ENCODE results near the gene ALPL. TPM values are rescaled to one million over a fixed set of nuclear protein-coding genes. Genes with fewer than 3 reads are reported as not detected.

ALPL gene
- total and polyA plus RNA-seq, 2 donors, result 0.90 to 3.8 TPM

DNA sequence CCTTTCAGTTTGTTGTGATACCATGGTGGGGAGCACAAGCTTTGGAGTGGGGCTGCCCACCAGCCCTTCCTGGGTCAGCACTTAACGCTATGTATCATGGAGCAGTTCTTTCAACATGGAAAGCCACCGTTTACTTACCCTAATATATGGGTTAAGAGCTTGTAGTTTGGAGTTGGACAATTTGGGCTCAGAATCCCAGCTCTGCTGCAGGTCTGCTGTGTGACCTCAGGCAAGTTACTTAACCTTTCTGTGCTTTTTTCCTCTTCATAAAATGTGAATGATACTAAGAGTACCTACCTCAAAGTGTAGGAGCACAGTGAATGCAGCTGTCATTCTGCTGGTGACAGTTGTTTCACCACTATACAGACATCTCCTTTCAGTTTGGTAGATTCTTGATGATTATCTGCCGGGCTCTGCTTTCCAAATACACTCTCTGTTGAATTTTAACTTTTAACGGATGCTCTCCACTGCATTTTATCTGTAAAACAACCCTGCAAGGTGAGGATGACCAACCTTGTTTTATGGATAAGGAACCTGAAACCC, 23.8 kb downstream of the ALPL start:
- Histone ChIP-seq H3K36me3 (ENCODE audit: control insufficient read depth in 2 of 2, insufficient read depth in 2 of 2, low read length in 1 of 2) (no peaks in the 10 kb centered on the region), H3K4me3 (ENCODE audit: low read length in 2 of 2) (no peak overlapping the region), H3K27me3 (ENCODE audit: control insufficient read depth in 2 of 2, insufficient read depth in 1 of 2, low read length in 1 of 2) (peaks cover 3 to 24% of the 10 kb centered on the region in 2 donors), H3K4me1 (ENCODE audit: control insufficient read depth in 2 of 2, insufficient read depth in 2 of 2, low read length in 2 of 2) (no peaks in the 10 kb centered on the region), H3K27ac (ENCODE audit: low read depth in 1 of 2, low read length in 1 of 2) (no peak overlapping the region), H3K9me3 (ENCODE audit: control insufficient read depth in 2 of 2, insufficient read depth in 1 of 2, low read length in 1 of 2) (no peaks in the 10 kb centered on the region)
- 92% methylated on average over 4 of the region's 4 CpGs for WGBS
- no peak for DNase-seq (ENCODE audit: low read depth in 6 of 9, low spot score in 9 of 9)

DNA sequence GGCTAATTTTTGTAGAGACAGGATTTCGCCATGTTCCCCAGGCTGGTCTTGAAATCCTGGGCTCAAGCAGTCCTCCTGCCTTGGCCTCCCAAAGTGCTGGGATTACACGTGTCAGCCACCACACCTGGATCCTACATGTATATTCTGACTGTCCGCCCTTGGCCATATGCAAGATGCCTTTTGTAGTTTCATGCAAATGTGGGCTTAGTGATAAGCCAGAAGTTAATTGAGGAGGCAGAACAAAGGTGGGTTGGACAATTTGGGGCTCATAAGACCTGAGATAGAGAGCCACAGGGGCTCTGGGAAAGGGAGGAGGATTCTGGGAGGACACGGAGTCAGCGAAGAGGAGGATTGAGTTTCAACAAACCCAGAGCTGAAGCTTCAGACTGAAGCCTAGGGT, 24.9 kb downstream of the ALPL start:
- no peak for DNase-seq (ENCODE audit: low read depth in 6 of 9, low spot score in 9 of 9)
- H3K4me3 ChIP-seq (ENCODE audit: low read length in 2 of 2), result no peak overlapping the region
- no peak overlapping the region for H3K27ac ChIP-seq (ENCODE audit: low read depth in 1 of 2, low read length in 1 of 2)
- H3K27me3 ChIP-seq (ENCODE audit: control insufficient read depth in 2 of 2, insufficient read depth in 1 of 2, low read length in 1 of 2), result peaks cover 3 to 32% of the 10 kb centered on the region in 2 donors
- WGBS, result 91% methylated on average over 5 of the region's 5 CpGs
- H3K9me3 ChIP-seq (ENCODE audit: control insufficient read depth in 2 of 2, insufficient read depth in 1 of 2, low read length in 1 of 2), result no peaks in the 10 kb centered on the region
- no peaks in the 10 kb centered on the region for H3K4me1 ChIP-seq (ENCODE audit: control insufficient read depth in 2 of 2, insufficient read depth in 2 of 2, low read length in 2 of 2)
- H3K36me3 ChIP-seq (ENCODE audit: control insufficient read depth in 2 of 2, insufficient read depth in 2 of 2, low read length in 1 of 2), result no peaks in the 10 kb centered on the region

DNA sequence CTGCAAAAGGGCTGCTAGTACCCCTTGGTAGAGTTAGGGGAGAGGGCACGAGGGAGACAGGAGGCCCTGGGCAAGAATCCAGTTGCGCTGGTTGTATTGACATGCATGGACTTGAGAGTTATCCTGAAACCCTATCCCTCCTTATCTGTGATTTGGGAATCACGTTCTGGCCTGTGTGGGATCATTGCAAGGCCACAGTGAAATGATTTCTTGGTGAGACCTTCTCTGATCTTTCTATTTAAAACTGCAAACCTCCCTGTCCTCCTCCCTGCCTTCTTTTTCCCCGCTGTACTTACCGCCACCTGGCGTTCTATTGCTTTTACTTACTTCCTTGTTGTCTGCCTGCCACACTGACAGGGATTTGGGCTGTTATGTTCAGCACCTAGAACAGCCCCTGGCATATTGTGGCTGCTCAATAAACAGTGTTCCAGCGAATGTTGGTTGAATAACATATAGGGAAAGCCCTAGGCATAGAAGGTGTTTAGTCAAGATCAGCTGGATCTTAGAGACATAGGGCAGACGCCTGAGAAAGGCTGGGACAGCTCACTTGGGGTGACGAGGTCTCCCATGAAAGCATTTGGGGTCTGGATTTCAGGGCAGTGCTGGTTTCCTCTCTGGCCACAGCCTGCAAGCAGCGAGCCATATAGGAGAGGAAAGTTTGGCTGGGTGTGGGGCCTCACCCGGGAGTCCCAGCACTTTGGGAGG, 25.6 kb downstream of the ALPL start:
- H3K27me3 ChIP-seq (ENCODE audit: control insufficient read depth in 2 of 2, insufficient read depth in 1 of 2, low read length in 1 of 2), result peaks cover 3 to 33% of the 10 kb centered on the region in 2 donors
- H3K27ac ChIP-seq (ENCODE audit: low read depth in 1 of 2, low read length in 1 of 2), result no peak overlapping the region
- DNase-seq (ENCODE audit: low read depth in 6 of 9, low spot score in 9 of 9), result peak in 4 of 9 donors; percentile 4 to 41 (median 15)
- WGBS, result 50% methylated on average over 11 of the region's 11 CpGs
- no peaks in the 10 kb centered on the region for H3K4me1 ChIP-seq (ENCODE audit: control insufficient read depth in 2 of 2, insufficient read depth in 2 of 2, low read length in 2 of 2)
- no peaks in the 10 kb centered on the region for H3K9me3 ChIP-seq (ENCODE audit: control insufficient read depth in 2 of 2, insufficient read depth in 1 of 2, low read length in 1 of 2)
- no peak overlapping the region for H3K4me3 ChIP-seq (ENCODE audit: low read length in 2 of 2)
- no peaks in the 10 kb centered on the region for H3K36me3 ChIP-seq (ENCODE audit: control insufficient read depth in 2 of 2, insufficient read depth in 2 of 2, low read length in 1 of 2)

DNA sequence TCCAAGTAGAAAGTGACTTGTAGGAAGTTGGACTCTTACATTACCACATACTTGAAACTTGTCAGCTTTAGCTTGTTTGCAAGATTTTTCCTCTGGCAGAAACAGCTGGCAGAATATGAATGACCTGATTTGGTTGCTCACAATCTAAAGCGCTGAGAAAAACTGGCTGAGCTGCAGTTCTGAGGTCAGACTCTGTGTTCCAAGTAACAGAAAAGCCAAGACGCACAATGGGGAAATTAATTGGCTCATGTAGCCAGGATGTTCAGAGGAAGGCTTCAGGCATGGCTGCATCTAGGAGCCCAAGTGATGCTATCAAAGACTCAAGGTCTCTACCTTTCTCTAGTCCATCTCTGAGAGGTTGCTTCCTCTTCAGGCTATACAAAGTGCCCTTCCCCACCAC, 27.0 kb downstream of the ALPL start:
- DNase-seq (ENCODE audit: low read depth in 6 of 9, low spot score in 9 of 9), result no peak
- Histone ChIP-seq H3K9me3 (ENCODE audit: control insufficient read depth in 2 of 2, insufficient read depth in 1 of 2, low read length in 1 of 2) (no peaks in the 10 kb centered on the region), H3K4me3 (ENCODE audit: low read length in 2 of 2) (no peak overlapping the region), H3K27ac (ENCODE audit: low read depth in 1 of 2, low read length in 1 of 2) (no peak overlapping the region), H3K36me3 (ENCODE audit: control insufficient read depth in 2 of 2, insufficient read depth in 2 of 2, low read length in 1 of 2) (no peaks in the 10 kb centered on the region), H3K4me1 (ENCODE audit: control insufficient read depth in 2 of 2, insufficient read depth in 2 of 2, low read length in 2 of 2) (no peaks in the 10 kb centered on the region), H3K27me3 (ENCODE audit: control insufficient read depth in 2 of 2, insufficient read depth in 1 of 2, low read length in 1 of 2) (peaks cover 3 to 38% of the 10 kb centered on the region in 2 donors)
- WGBS, result 92% methylated on average over 2 of the region's 2 CpGs

DNA sequence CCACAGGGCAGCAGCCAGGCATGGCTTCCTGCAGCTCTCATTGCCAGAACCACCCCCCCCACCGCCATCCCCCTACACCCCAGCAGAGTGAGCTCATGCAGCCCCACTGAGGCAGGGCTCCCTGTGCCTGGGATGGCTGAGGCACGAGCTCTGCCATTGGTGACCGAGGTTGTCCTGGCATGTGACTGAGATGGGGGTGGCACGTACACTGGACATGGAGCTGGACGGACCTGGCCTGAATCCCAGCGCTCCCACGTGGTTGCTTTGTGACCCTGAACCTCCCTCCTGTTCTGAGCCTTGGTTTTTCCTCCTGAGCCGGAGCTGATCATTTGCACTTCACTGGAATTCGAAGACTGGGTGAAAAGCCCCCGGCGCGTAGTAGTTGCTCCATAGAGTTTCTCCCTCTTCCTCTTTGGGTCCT, 28.3 kb downstream of the ALPL start:
- peaks cover 3 to 38% of the 10 kb centered on the region in 2 donors for H3K27me3 ChIP-seq (ENCODE audit: control insufficient read depth in 2 of 2, insufficient read depth in 1 of 2, low read length in 1 of 2)
- H3K36me3 ChIP-seq (ENCODE audit: control insufficient read depth in 2 of 2, insufficient read depth in 2 of 2, low read length in 1 of 2), result no peaks in the 10 kb centered on the region
- no peak overlapping the region for H3K4me3 ChIP-seq (ENCODE audit: low read length in 2 of 2)
- 56% methylated on average over 12 of the region's 12 CpGs for WGBS
- no peaks in the 10 kb centered on the region for H3K4me1 ChIP-seq (ENCODE audit: control insufficient read depth in 2 of 2, insufficient read depth in 2 of 2, low read length in 2 of 2)
- DNase-seq (ENCODE audit: low read depth in 6 of 9, low spot score in 9 of 9), result no peak
- no peaks in the 10 kb centered on the region for H3K9me3 ChIP-seq (ENCODE audit: control insufficient read depth in 2 of 2, insufficient read depth in 1 of 2, low read length in 1 of 2)
- no peak overlapping the region for H3K27ac ChIP-seq (ENCODE audit: low read depth in 1 of 2, low read length in 1 of 2)

DNA sequence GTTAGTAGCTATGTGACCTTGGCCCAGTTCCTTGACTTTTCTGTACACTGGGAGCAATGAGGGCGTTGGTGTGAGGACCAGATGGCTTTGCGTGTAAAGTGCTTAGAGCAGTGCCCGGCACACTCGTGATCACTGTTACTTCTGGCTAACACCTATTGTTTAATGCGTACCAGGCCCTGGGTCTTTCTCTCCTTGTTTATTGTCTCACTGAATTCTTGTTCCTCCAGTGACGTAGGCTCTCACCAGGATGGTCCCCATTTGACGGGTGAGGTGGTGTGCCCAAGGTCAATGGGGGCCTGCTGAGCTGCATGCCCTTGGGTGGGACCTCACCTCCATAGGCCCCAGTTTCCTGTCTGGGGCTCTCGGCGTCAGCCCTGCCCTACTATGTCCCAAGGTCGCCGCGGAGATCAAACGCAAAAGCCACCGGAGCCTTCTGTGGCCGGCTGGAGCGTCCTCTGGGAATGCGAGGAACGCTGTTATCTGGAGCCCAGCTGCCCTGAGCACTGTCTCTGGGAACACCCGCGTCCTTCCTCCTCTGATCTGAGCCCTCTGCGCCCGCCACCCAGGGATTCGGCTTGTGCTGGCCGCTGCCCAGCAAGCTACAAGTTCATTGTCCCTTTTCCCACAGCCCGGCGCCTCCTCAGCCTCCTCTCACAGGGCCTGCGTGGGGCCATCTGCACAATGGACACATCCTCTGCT, 28.9 kb downstream of the ALPL start:
- no peaks in the 10 kb centered on the region for H3K36me3 ChIP-seq (ENCODE audit: control insufficient read depth in 2 of 2, insufficient read depth in 2 of 2, low read length in 1 of 2)
- no peak for DNase-seq (ENCODE audit: low read depth in 6 of 9, low spot score in 9 of 9)
- no peaks in the 10 kb centered on the region for H3K4me1 ChIP-seq (ENCODE audit: control insufficient read depth in 2 of 2, insufficient read depth in 2 of 2, low read length in 2 of 2)
- 46% methylated on average over 27 of the region's 27 CpGs for WGBS
- H3K27ac ChIP-seq (ENCODE audit: low read depth in 1 of 2, low read length in 1 of 2), result no peak overlapping the region
- no peaks in the 10 kb centered on the region for H3K9me3 ChIP-seq (ENCODE audit: control insufficient read depth in 2 of 2, insufficient read depth in 1 of 2, low read length in 1 of 2)
- H3K27me3 ChIP-seq (ENCODE audit: control insufficient read depth in 2 of 2, insufficient read depth in 1 of 2, low read length in 1 of 2), result peaks cover 3 to 38% of the 10 kb centered on the region in 2 donors
- no peak overlapping the region for H3K4me3 ChIP-seq (ENCODE audit: low read length in 2 of 2)

DNA sequence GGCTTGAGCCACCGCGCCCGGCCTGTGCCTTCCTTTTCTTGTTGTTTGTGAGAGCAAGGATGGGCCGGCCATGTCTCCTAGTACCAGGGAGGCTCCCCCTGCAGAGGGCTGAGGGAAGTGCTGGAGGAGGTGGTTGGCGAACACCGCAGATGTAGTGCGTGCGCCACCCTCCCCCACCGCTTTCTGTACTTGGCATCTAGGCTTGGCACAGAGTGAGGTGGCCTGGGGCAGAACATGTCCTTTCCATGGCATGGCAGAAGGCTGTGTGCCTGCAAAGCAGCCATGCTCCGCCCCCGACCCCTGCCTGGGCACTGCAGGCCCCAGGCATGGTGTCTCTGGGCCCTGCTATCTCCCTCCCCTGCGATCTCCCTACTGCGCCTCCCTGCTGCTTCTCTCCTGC, 30.7 kb downstream of the ALPL start:
- Histone ChIP-seq H3K9me3 (ENCODE audit: control insufficient read depth in 2 of 2, insufficient read depth in 1 of 2, low read length in 1 of 2) (no peaks in the 10 kb centered on the region), H3K36me3 (ENCODE audit: control insufficient read depth in 2 of 2, insufficient read depth in 2 of 2, low read length in 1 of 2) (no peaks in the 10 kb centered on the region), H3K27ac (ENCODE audit: low read depth in 1 of 2, low read length in 1 of 2) (no peak overlapping the region), H3K4me3 (ENCODE audit: low read length in 2 of 2) (no peak overlapping the region), H3K27me3 (ENCODE audit: control insufficient read depth in 2 of 2, insufficient read depth in 1 of 2, low read length in 1 of 2) (peaks cover 3 to 38% of the 10 kb centered on the region in 2 donors), H3K4me1 (ENCODE audit: control insufficient read depth in 2 of 2, insufficient read depth in 2 of 2, low read length in 2 of 2) (no peaks in the 10 kb centered on the region)
- DNase-seq (ENCODE audit: low read depth in 6 of 9, low spot score in 9 of 9), result no peak
- WGBS, result 85% methylated on average over 13 of the region's 13 CpGs

DNA sequence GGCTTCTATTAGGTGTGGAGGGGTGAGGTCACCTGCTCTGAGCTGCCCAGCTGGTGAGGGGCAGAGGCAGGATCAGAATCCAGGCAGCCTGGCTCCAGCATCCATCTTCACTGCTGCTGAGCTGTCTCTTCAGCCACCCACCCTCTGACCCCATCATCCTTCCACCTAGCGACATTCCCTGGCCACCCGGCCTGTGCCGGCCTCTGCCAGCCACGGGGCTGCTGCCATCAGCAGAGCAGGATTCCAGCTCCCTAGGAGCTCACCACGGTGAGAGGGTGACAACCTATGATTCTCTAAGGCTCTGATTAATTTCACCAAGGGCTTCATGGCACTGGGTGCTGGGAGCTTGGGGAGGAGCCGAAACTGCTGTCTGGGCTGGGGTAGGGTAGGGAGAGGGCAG, 32.1 kb downstream of the ALPL start:
- Histone ChIP-seq H3K4me1 (ENCODE audit: control insufficient read depth in 2 of 2, insufficient read depth in 2 of 2, low read length in 2 of 2) (no peaks in the 10 kb centered on the region), H3K36me3 (ENCODE audit: control insufficient read depth in 2 of 2, insufficient read depth in 2 of 2, low read length in 1 of 2) (no peaks in the 10 kb centered on the region), H3K4me3 (ENCODE audit: low read length in 2 of 2) (no peak overlapping the region), H3K9me3 (ENCODE audit: control insufficient read depth in 2 of 2, insufficient read depth in 1 of 2, low read length in 1 of 2) (no peaks in the 10 kb centered on the region), H3K27ac (ENCODE audit: low read depth in 1 of 2, low read length in 1 of 2) (no peak overlapping the region), H3K27me3 (ENCODE audit: control insufficient read depth in 2 of 2, insufficient read depth in 1 of 2, low read length in 1 of 2) (peaks cover 2 to 30% of the 10 kb centered on the region in 2 donors)
- 88% methylated on average over 6 of the region's 6 CpGs for WGBS
- DNase-seq (ENCODE audit: low read depth in 6 of 9, low spot score in 9 of 9), result no peak

DNA sequence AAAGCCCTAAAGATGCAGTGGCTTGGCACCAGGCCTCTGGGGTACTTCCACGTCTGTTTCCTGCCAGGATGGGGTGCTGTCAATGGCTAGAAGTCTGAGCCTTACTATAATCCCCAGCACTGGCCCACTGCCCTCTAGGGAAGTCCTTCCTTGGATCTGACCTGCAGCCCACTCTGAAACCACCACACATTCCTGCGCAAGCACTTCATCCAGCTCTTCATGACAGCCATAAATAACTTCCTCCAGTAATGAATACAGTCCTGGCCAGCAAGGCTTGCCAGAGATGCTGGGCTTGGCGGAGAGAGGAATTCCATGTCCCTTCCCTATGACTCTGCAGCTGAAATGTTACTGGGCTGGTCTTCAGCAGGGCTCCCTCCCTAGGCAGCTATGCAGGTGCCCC, 32.6 kb downstream of the ALPL start:
- DNase-seq (ENCODE audit: low read depth in 6 of 9, low spot score in 9 of 9), result no peak
- 80% methylated on average over 3 of the region's 3 CpGs for WGBS

More for the DNA sequence above, 32.6 kb downstream of the ALPL start:
- Histone ChIP-seq H3K4me1 (ENCODE audit: control insufficient read depth in 2 of 2, insufficient read depth in 2 of 2, low read length in 2 of 2) (no peaks in the 10 kb centered on the region), H3K4me3 (ENCODE audit: low read length in 2 of 2) (no peak overlapping the region), H3K27ac (ENCODE audit: low read depth in 1 of 2, low read length in 1 of 2) (no peak overlapping the region), H3K9me3 (ENCODE audit: control insufficient read depth in 2 of 2, insufficient read depth in 1 of 2, low read length in 1 of 2) (no peaks in the 10 kb centered on the region), H3K36me3 (ENCODE audit: control insufficient read depth in 2 of 2, insufficient read depth in 2 of 2, low read length in 1 of 2) (no peaks in the 10 kb centered on the region), H3K27me3 (ENCODE audit: control insufficient read depth in 2 of 2, insufficient read depth in 1 of 2, low read length in 1 of 2) (peaks cover 0 to 28% of the 10 kb centered on the region in 2 donors)
